Urothelium cell line (cell line): ENCODE measurements around the gene YWHAE.
A peak's percentile ranks its signal among the peaks of the same experiment; 100 is the strongest.
"Not testable (repeated sequence)": the region's sequence is repeated elsewhere in the genome, so short reads cannot be mapped to it uniquely, and the experiment has no call there.

Experiments used
- DNase-seq: peaks from one replicate; pipeline ENCODE4 v3.0.0; 2011; ENCODE audit warnings: low spot score, mixed read lengths
- FAIRE-seq: peaks from 2 replicates; lab custom pipeline; 2011; peaks lifted over from hg19 to GRCh38; lab: Jason Lieb, UNC

Gene YWHAE

GRCh38 chr17:1340371-1340770, 59.7 kb downstream of the YWHAE start:
- DNase-seq, result no peak
- FAIRE-seq, result no peak

GRCh38 chr17:1331708-1332107, 68.3 kb downstream of the YWHAE start:
- FAIRE-seq (no peak), DNase-seq (no peak)

GRCh38 chr17:1329745-1330343, 70.2 kb downstream of the YWHAE start:
- DNase-seq, result no peak
- FAIRE-seq, result no peak

GRCh38 chr17:1328437-1328836, 71.6 kb downstream of the YWHAE start:
- FAIRE-seq (no peak), DNase-seq (no peak)

- FAIRE-seq, result no peak
- DNase-seq, result no peak
Measured at GRCh38 chr17:1325766-1326165, 74.3 kb downstream of the YWHAE start.

- DNase-seq, result no peak
- no peak for FAIRE-seq
Measured at GRCh38 chr17:1324201-1324771, 75.7 kb downstream of the YWHAE start.

GRCh38 chr17:1323336-1323735, 76.7 kb downstream of the YWHAE start:
- DNase-seq (no peak), FAIRE-seq (no peak)

- no peak for FAIRE-seq
- no peak for DNase-seq
Measured at GRCh38 chr17:1322480-1322879, 77.5 kb downstream of the YWHAE start.

- DNase-seq (no peak), FAIRE-seq (no peak)
Measured at GRCh38 chr17:1322014-1322428, 78.0 kb downstream of the YWHAE start.

- no peak for DNase-seq
- FAIRE-seq, result no peak
Measured at GRCh38 chr17:1315891-1316403, 84.1 kb downstream of the YWHAE start.

- no peak for FAIRE-seq
Measured at GRCh38 chr17:1315409-1315808, 84.6 kb downstream of the YWHAE start.

GRCh38 chr17:1313270-1314005, 86.6 kb downstream of the YWHAE start:
- FAIRE-seq, result no peak
- no peak for DNase-seq

More at GRCh38 chr17:1315409-1315808, 84.6 kb downstream of the YWHAE start:
- no peak for DNase-seq

- FAIRE-seq, result no peak
- peak; percentile 28 for DNase-seq
Measured at GRCh38 chr17:1312261-1312870, 87.7 kb downstream of the YWHAE start.

- not testable (repeated sequence) for DNase-seq, FAIRE-seq
Measured at GRCh38 chr17:1307829-1308228, 92.2 kb downstream of the YWHAE start.

GRCh38 chr17:1304962-1305563, 95.0 kb downstream of the YWHAE start:
- no peak for FAIRE-seq

GRCh38 chr17:1304522-1304921, 95.5 kb downstream of the YWHAE start:
- FAIRE-seq (no peak), DNase-seq (no peak)

More at GRCh38 chr17:1304962-1305563, 95.0 kb downstream of the YWHAE start:
- no peak for DNase-seq

- FAIRE-seq (no peak), DNase-seq (no peak)
Measured at GRCh38 chr17:1302761-1303160, 97.3 kb downstream of the YWHAE start.

- no peak for DNase-seq
Measured at GRCh38 chr17:1301546-1301945, 98.5 kb downstream of the YWHAE start.

GRCh38 chr17:1300371-1300905, 99.6 kb downstream of the YWHAE start:
- FAIRE-seq (no peak), DNase-seq (no peak)

More at GRCh38 chr17:1301546-1301945, 98.5 kb downstream of the YWHAE start:
- FAIRE-seq, result no peak

- FAIRE-seq, result no peak
- no peak for DNase-seq
Measured at GRCh38 chr17:1299552-1300370, 100.3 kb downstream of the YWHAE start.
